GM18951 (cell line): ENCODE measurements around the gene NRXN2.

Experiments used
- POLR2A ChIP-seq: IDR thresholded peaks from 4 replicates; pipeline ENCODE4 v1.6.1; 2011; ENCODE audit warnings: mild to moderate bottlenecking; ENCODE audit not compliant: insufficient read length, insufficient read depth; ENCODE audit errors: extremely low read depth
- in situ Hi-C: fragments of 300-500 bp; cut with MboI; formaldehyde crosslinking; loops from one replicate; pipeline ENCODE4 v1.12.0; 2022; ENCODE audit warnings: low sequenced_read_pairs, mixed read lengths, inconsistent platforms; ENCODE audit not compliant: unreplicated experiment

The NRXN2 gene

GRCh38 chr11:64621283-64622019 is 101.5 kb downstream of the NRXN2 start:
- in situ Hi-C loops: no loop called here
- no peak for TF ChIP-seq POLR2A

- no peak for TF ChIP-seq POLR2A
- in situ Hi-C loops: no loop called here
Observed at GRCh38 chr11:64620381-64620971, 102.5 kb downstream of the NRXN2 start.

- TF ChIP-seq POLR2A: no peak
- in situ Hi-C loops: no loop called here
Observed at GRCh38 chr11:64619811-64620380, 103.1 kb downstream of the NRXN2 start.

GRCh38 chr11:64619196-64619595 is 103.8 kb downstream of the NRXN2 start:
- in situ Hi-C loops: no loop called here

GRCh38 chr11:64616817-64617216 is 106.2 kb downstream of the NRXN2 start:
- no peak for TF ChIP-seq POLR2A
- in situ Hi-C loops: no loop called here

More at GRCh38 chr11:64619196-64619595, 103.8 kb downstream of the NRXN2 start:
- no peak for TF ChIP-seq POLR2A

GRCh38 chr11:64614917-64615316 is 108.1 kb downstream of the NRXN2 start:
- in situ Hi-C loops: no loop called here

GRCh38 chr11:64613648-64614047 is 109.3 kb downstream of the NRXN2 start:
- no peak for TF ChIP-seq POLR2A
- in situ Hi-C loops: no loop called here

More at GRCh38 chr11:64614917-64615316, 108.1 kb downstream of the NRXN2 start:
- no peak for TF ChIP-seq POLR2A

- no peak for TF ChIP-seq POLR2A
- in situ Hi-C loops: no loop called here
Observed at GRCh38 chr11:64611869-64612646, 110.9 kb downstream of the NRXN2 start.

GRCh38 chr11:64611176-64611575 is 111.8 kb downstream of the NRXN2 start:
- no peak for TF ChIP-seq POLR2A
- in situ Hi-C loops: no loop called here

- no peak for TF ChIP-seq POLR2A
- in situ Hi-C loops: no loop called here
Observed at GRCh38 chr11:64610596-64610995, 112.4 kb downstream of the NRXN2 start.

- TF ChIP-seq POLR2A: no peak
- in situ Hi-C loops: no loop called here
Observed at GRCh38 chr11:64609436-64610047, 113.5 kb downstream of the NRXN2 start.

- TF ChIP-seq POLR2A: no peak
- in situ Hi-C loops: no loop called here
Observed at GRCh38 chr11:64608636-64609035, 114.4 kb downstream of the NRXN2 start.

GRCh38 chr11:64608046-64608445 is 115.0 kb downstream of the NRXN2 start:
- in situ Hi-C loops: no loop called here

GRCh38 chr11:64607381-64607985 is 115.5 kb downstream of the NRXN2 start:
- in situ Hi-C loops: no loop called here
- TF ChIP-seq POLR2A: no peak

More at GRCh38 chr11:64608046-64608445, 115.0 kb downstream of the NRXN2 start:
- no peak for TF ChIP-seq POLR2A
